Measurements from ENCODE around the gene LETM1.
A peak's percentile ranks its signal among the peaks of the same experiment; 100 is the strongest.

Gene LETM1

DNA sequence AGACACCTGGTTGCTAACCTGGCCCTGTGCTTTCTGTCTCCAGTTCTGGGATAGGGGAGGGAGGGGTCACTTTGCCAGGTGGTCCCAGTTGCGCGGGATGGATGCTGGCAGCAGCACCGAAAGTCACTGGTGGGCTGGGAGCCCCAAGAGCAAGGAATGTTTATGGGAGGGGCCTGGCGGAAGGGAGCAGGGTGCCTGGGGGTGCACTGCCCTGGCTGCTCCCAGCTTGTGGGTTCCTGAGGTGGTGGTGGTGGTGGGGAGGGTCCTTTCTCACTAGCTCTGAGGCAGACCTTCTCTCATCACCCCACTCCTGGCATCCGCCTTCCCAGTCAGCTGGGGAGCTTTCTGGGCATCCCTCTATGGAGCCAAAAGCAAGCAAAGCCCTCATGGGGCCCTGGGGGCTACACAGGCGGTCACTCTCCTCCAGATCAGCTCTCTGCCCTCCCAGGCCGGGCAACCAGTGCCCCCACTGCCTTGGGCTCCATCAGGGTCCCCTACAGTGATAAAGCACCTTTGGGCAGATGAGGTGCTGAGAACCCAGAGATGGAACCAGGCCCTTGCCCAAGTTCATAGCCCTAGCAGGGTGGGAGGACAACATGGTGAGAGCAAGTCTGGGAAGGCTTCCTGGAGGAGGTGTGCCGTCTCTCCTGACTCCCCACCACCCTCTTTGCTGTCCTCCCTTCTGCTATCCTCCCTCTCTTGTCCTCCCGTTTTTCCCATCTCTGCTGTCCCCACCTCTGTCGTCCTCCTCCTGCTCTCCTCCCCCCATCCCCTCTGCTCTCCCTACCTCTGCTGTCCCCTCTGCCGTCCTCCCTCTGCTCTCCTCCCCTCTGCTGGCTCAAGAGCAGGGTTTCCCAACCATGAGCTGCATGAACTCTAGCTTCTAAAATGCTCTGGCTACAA, 46.9 kb downstream of the LETM1 start:
- DNase-seq: no peak

DNA sequence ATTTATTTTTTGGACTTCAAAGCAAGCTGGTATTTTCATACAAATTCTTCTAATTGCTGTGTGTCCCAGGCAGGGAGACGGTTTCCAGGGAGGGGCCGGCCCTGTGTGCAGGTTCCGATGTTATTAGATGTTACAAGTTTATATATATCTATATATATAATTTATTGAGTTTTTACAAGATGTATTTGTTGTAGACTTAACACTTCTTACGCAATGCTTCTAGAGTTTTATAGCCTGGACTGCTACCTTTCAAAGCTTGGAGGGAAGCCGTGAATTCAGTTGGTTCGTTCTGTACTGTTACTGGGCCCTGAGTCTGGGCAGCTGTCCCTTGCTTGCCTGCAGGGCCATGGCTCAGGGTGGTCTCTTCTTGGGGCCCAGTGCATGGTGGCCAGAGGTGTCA, 47.6 kb downstream of the LETM1 start:
- no peak for DNase-seq

DNA sequence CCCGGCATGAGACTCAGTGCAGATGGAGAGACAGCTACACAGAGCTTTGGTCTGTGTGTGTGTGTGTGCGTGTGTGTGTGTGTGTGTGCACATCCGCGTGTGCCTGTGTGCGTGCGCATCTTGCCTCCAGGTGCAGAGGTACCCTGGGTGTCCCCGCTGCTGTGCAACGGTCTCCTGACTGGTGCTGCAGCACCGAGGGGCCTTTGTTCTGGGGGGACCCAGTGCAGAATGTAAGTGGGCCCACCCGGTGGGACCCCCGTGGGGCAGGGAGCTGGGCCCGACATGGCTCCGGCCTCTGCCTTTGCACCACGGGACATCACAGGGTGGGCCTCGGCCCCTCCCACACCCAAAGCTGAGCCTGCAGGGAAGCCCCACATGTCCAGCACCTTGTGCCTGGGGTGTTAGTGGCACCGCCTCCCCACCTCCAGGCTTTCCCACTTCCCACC, 48.6 kb downstream of the LETM1 start:
- peak in 1 of 56 donors; percentile 29 for DNase-seq

DNA sequence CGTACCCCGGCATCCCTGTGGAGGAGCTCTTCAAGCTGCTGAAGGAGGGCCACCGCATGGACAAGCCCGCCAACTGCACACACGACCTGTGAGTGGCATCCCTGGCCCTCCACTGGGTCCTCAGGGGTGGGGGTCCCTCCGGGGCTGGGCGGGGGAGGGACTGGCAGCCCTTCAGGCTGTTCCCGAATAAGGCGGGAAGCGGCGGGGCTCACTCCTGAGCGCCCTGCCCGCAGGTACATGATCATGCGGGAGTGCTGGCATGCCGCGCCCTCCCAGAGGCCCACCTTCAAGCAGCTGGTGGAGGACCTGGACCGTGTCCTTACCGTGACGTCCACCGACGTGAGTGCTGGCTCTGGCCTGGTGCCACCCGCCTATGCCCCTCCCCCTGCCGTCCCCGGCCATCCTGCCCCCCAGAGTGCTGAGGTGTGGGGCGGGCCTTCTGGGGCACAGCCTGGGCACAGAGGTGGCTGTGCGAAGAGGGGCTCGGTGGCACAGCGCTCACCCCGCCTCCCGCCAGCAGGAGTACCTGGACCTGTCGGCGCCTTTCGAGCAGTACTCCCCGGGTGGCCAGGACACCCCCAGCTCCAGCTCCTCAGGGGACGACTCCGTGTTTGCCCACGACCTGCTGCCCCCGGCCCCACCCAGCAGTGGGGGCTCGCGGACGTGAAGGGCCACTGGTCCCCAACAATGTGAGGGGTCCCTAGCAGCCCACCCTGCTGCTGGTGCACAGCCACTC, 49.2 kb downstream of the LETM1 start:
- no peak for DNase-seq

DNA sequence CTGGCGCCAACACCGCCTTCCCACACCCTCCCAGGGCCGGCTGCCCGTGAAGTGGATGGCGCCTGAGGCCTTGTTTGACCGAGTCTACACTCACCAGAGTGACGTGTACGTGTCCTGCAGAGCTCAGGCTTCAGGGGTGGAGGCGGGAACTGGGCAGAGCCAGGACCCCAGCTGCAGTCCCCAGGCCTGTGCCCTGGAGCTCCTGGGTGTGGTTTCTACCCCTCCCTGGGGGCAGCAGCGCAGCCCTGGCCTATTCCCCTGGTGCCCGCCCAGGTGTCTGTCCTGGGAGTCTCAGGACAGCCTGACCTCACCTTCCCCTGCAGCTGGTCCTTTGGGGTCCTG, 49.8 kb downstream of the LETM1 start:
- no peak for DNase-seq

DNA sequence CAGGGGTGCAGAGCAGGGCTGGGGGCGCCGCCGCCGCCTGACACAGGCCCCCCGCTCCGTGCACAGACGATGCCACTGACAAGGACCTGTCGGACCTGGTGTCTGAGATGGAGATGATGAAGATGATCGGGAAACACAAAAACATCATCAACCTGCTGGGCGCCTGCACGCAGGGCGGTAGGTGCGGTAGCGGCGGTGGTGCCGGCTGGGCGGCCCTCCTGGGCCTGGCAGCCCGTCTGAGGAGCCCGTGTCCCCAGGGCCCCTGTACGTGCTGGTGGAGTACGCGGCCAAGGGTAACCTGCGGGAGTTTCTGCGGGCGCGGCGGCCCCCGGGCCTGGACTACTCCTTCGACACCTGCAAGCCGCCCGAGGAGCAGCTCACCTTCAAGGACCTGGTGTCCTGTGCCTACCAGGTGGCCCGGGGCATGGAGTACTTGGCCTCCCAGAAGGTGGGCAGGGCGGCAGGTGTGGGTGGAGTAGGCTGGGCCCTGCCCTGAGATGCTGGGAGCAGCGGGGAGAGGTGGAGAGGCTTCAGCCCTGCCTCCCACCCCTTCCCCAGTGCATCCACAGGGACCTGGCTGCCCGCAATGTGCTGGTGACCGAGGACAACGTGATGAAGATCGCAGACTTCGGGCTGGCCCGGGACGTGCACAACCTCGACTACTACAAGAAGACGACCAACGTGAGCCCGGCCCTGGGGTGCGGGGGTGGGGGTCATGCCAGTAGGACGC, 50.3 kb downstream of the LETM1 start:
- no peak for DNase-seq

DNA sequence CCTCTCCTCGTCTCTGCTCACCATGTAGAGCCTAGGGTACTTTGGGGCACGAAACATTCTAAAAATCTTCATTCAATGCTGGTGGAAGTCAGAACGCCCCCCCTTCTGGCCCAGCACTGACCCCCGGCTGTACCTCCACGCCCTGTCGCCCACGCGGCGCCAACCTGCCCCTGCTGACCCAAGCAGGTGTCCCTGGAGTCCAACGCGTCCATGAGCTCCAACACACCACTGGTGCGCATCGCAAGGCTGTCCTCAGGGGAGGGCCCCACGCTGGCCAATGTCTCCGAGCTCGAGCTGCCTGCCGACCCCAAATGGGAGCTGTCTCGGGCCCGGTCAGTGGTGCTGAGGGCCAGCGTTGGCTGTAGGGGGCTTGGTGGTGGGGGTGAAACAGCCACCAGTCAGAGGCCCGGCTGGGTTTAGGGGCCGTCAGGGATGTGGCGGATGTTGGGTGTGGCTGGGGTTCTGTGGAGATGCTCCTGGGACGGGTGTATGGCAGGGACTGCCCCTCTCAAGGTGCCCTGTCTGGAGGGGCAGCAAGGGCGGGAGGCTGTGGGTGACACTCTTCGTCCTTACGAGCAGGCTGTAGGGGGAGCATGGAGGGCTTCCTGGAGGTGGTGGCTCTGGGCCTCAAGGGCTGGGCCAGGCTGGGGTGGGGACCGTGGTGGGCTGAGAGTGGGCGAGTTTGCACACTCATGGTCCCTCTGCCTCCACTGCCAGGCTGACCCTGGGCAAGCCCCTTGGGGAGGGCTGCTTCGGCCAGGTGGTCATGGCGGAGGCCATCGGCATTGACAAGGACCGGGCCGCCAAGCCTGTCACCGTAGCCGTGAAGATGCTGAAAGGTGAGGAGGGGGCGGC, 51.1 kb downstream of the LETM1 start:
- no peak for DNase-seq

DNA sequence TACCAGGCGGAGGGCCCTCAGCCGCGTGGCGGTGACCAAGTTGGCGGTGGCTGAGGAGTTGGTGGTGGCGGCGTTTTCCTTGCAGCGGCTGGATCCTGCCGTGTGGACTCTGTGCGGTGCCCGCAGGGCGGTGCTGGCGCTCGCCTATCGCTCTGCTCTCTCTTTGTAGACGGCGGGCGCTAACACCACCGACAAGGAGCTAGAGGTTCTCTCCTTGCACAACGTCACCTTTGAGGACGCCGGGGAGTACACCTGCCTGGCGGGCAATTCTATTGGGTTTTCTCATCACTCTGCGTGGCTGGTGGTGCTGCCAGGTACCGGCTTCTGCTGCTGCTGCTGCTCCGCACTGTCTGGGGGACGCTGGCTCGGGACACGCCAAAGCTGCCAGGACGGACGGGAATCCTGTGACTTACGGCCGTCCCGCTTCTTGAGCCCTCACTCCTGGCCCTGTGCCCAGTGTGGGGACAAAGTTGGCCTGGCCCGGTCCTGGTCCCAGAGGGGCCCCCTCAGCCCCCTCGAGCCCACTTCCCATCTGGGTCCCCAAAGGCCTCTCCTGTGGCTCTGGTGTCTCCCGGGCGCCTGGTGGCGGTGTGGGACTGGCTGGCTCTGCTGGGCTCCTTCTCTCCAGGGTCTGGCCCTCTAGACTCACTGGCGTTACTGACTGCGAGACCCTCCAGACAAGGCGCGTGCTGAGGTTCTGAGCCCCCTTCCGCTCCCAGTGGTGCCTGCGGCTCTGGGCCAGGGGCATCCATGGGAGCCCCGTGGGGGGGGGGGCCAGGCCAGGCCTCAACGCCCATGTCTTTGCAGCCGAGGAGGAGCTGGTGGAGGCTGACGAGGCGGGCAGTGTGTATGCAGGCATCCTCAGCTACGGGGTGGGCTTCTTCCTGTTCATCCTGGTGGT, 52.2 kb downstream of the LETM1 start:
- no peak for DNase-seq

DNA sequence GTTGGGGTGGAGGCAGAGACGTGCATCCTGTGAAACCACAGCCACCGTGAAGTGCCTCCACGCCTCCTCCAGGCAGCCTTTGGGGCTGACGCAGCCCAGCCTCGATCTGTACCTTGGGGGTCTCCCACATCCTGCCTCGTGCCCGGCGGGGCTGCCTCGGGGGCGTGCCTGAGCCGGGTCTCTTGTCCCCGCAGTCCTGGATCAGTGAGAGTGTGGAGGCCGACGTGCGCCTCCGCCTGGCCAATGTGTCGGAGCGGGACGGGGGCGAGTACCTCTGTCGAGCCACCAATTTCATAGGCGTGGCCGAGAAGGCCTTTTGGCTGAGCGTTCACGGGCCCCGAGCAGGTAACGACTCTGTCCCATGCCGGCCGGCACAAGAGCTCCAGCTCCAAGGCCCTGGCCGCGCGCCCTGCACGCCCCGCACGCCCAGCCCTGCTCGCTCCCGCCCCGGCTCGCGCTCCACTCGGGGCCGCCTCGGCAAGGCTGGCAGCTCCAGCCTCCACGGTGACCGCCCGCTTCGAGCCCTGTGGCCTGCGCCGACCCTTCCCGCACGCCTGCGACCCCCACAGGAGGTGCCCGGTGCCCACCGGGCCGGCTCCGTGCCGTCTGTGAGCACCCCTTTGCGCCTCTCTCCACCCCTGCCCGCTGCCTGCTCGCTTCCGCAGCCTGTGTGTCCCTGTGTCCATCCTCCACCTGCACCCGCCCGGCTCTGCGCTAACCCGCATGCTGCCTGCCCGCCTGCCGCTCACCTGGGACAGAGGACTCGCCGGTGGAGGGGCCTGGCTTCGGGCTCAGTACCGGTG, 53.0 kb downstream of the LETM1 start:
- DNase-seq: no peak

DNA sequence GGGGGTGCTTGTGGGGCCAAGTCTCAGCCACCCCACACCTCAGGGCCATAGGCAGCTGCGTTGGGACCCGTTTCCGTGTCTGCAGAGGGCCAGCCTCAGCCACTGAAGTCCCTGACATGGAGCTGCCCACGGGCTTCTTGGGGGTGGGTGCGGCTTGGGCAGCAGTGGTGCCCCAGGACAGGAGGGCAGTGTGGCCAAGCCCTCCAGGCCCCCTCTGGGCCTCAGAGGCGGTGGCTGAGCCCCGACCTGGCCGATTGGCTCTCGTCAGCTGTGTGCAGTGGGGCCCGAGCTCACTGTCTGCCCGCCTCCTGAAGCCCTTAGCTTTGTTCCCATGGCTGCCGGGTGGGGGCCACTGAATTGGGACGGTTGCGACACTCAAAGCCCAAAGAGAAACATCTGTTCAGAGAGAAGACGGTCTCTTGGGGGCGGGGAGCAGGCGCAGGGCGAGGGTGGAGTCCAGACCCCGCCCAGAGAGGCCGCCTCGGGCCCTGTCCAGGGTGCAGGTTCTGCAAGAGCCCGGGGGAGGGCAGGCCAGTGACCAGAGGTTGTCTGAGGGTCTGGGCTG, 53.7 kb downstream of the LETM1 start:
- no peak for DNase-seq

DNA sequence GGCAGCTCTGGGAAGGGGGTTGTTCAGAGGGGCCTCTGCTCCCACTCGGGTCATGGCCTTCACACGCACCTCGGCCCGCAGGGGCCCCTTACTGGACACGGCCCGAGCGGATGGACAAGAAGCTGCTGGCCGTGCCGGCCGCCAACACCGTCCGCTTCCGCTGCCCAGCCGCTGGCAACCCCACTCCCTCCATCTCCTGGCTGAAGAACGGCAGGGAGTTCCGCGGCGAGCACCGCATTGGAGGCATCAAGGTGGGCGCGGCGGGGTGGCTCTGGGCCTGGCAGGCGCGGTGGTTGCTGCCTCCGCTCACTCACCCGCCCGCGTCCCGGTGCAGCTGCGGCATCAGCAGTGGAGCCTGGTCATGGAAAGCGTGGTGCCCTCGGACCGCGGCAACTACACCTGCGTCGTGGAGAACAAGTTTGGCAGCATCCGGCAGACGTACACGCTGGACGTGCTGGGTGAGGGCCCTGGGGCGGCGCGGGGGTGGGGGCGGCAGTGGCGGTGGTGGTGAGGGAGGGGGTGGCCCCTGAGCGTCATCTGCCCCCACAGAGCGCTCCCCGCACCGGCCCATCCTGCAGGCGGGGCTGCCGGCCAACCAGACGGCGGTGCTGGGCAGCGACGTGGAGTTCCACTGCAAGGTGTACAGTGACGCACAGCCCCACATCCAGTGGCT, 54.5 kb downstream of the LETM1 start:
- DNase-seq: no peak

DNA sequence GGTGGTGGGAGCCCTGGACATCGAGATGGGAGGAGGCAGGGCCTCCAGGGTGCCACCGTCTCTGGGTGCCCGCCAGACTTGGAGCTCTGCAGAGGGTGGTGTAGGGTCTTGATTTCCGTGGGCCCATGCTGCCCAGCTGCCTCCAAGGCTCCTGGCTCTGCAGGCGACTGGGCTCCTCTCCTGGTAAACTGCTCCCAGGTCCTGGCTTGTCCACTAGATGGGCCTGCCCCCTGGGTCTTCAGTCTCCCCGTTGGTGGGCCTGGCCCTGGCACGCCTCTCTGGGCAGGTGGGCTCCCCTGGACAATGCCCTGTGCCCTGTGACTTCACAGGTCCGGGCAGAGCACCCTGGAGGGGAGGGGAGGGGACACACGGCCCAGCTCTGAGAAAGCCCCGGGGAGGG, 55.2 kb downstream of the LETM1 start:
- no peak for DNase-seq

DNA sequence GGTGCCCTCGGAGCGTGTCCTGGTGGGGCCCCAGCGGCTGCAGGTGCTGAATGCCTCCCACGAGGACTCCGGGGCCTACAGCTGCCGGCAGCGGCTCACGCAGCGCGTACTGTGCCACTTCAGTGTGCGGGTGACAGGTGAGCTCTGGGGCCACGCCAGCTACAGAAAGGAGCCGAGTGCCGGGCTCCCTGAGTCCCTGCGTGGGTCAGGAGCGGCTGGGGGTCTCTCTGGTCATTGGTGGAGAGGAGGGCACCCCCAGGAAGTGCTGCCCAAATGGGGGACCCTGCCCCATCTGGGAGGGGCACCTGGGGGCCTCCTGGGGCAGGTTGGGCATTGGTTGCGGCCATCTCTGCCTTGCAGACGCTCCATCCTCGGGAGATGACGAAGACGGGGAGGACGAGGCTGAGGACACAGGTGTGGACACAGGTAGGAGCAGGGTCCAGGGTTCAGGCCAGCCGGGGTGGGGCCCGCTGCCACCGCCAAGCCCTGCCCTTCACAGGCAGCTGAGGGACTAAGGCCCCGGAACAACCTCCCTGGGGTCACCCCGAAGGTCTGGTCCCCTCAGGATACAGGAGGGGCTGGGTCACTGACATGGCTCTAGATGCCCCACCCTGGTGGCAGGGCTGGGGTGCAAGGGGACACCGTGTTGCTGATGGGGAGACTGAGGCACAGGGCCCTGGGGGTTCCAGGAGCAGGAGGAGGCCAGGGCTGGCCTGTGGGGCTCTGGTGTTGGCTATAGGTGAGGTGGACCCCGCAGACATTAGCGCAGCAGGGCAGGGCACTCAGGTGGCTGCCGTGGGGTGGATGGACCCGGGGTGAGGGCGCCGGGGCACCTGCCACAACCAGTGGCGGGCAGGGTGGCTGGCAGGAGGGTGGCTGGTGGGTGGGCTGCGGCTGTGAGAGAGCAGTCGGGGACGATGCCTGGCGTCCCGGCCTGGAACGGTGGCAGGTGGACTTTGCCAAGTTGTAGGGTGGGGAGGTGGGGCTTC, 56.3 kb downstream of the LETM1 start:
- DNase-seq: no peak

DNA sequence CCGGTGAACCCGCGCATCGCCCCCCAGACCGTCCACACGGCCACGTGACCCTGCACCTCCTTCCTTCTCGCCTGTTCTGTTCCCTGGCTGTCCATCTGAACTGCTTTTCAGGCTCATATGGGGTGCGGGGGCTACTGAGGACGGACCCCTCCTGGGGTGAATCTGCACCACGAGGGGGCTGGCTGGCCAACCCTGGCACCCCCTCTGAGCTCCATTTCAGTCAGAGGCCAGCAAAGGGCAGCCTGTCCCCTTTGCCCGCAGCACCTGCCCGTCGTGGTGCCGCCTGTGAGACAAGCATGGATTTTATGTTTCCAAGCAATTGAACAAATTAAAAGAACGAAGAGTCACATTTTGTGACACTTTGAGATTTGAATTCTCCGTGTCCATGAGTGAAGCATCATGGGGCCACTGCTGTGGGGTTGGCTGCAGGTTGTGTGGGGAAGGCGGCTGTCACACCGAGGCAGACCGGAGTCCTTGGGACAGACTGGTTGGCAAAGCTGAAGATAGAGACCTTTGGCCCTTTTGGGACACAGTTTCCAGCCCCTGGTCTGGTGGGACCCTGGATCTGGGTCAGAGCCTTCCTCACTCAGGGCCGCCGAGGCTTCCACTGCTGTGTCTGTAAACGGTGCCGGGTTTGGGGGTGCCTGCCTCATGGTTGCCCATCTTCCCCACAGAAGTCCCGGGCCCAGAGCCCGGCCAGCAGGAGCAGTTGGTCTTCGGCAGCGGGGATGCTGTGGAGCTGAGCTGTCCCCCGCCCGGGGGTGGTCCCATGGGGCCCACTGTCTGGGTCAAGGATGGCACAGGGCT, 57.2 kb downstream of the LETM1 start:
- no peak for DNase-seq

DNA sequence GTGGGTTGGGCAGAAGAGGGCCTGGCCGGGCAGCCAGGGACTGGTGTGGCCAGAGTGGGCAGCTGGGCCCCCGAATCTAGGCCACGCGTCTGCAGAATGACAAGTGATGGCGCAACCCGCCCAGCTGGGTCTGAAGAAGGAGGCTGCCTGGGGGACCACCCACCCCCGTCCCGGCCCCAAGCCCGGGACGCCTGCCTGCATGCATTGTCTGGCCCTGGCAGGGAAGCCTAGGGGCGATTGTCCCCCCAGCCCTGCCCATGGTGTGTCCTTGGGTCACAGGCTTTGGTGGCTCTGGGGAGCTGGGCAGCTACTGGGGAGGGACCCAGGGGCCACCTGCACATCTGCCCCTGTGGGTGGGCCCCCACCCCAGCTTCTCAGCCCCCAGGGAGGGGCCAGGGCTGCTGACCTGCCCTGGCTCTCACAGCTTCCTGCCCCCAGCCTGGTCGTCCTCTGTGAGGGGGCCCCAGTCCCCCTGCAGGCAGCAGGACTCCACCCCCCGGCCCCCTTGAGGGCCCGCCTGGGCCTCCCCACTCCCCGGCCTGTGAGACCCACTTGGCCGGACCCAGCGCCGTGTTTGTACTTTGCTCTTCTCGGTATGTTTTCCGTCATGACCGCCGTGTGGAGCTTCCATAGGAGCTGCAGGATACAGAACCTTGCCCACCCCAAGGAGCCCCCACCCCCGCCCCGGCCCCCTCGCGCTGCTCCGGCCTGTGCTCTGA, 57.9 kb downstream of the LETM1 start:
- peak in 44 of 56 donors; percentile 18 to 83 (median 60) for DNase-seq
